ENCODE measurements around the gene PTBP1. TPM values are rescaled to one million over a fixed set of nuclear protein-coding genes. Genes with fewer than 3 reads are reported as not detected.

The PTBP1 gene
- total RNA-seq = 56.9 and 163 TPM in 2 replicates

GRCh38 chr19:796692-797527, at the start of gene PTBP1:
Gene PTBP1, plus strand, starts transcription at chr19:797452. Its CDS starts 46 bp downstream, at chr19:797498.

GRCh38 chr19:750640-751423, 46.4 kb upstream of the PTBP1 start, which contains the start of gene MISP:
Gene MISP, plus strand, starts transcription at chr19:751112. Its CDS starts 5,835 bp downstream, at chr19:756947.

GRCh38 chr19:821825-822503, 24.7 kb downstream of the PTBP1 start, which contains the start of gene PLPPR3:
Gene PLPPR3, minus strand, starts transcription at chr19:821955. Its CDS starts 396 bp downstream, at chr19:821559.

GRCh38 chr19:827710-828321, 30.6 kb downstream of the PTBP1 start, which contains the start of gene AZU1:
Gene AZU1, plus strand, starts transcription at chr19:827837. Its CDS starts 10 bp downstream, at chr19:827847.

GRCh38 chr19:840519-841206, 43.4 kb downstream of the PTBP1 start, which contains the start of gene PRTN3:
Gene PRTN3, plus strand, starts transcription at chr19:840999. Its CDS starts 10 bp downstream, at chr19:841009.

GRCh38 chr19:852136-853013, 55.1 kb downstream of the PTBP1 start, which contains the start of gene ELANE:
Gene ELANE, plus strand, starts transcription at chr19:852303. Its CDS starts 26 bp downstream, at chr19:852329.

GRCh38 chr19:858868-859843, 61.9 kb downstream of the PTBP1 start, which contains the start of gene CFD:
Gene CFD, plus strand, starts transcription at chr19:859664. Its CDS starts 26 bp downstream, at chr19:859690.

Other genes with a start within 250 kb of the PTBP1 start
- 181 and 379 TPM in 2 replicates for gene BSG, start 224.9 kb upstream of the PTBP1 start, total RNA-seq
- gene HCN2, start 207.6 kb upstream of the PTBP1 start, total RNA-seq = 1.1 and 1.2 TPM in 2 replicates
- gene POLRMT, start 163.9 kb upstream of the PTBP1 start, total RNA-seq = 23.7 and 32.0 TPM in 2 replicates
- not detected in 2 replicates for gene FGF22, start 157.6 kb upstream of the PTBP1 start, total RNA-seq
- gene RNF126, start 134.2 kb upstream of the PTBP1 start, total RNA-seq = 22.0 and 32.0 TPM in 2 replicates
- gene FSTL3, start 121.1 kb upstream of the PTBP1 start, total RNA-seq = 52.0 and 68.5 TPM in 2 replicates
- gene PRSS57, start 102.0 kb upstream of the PTBP1 start, total RNA-seq = not detected in 2 replicates
- gene PALM, start 88.5 kb upstream of the PTBP1 start, total RNA-seq = 3.8 and 13.8 TPM in 2 replicates
- 0.19 and 0.85 TPM in 2 replicates for gene MISP, start 46.3 kb upstream of the PTBP1 start, total RNA-seq
- gene PLPPR3, start 24.5 kb downstream of the PTBP1 start, total RNA-seq = 0.56 TPM in 1 of 2 replicates, not detected in the other
- gene AZU1, start 30.4 kb downstream of the PTBP1 start, total RNA-seq = not detected in 2 replicates
- gene PRTN3, start 43.5 kb downstream of the PTBP1 start, total RNA-seq = not detected in 2 replicates
- gene ELANE, start 54.9 kb downstream of the PTBP1 start, total RNA-seq = not detected in 2 replicates
- gene CFD, start 62.2 kb downstream of the PTBP1 start, total RNA-seq = 0.38 and 4.5 TPM in 2 replicates
- 19.2 and 21.3 TPM in 2 replicates for gene MED16, start 95.7 kb downstream of the PTBP1 start, total RNA-seq
- gene RNU6-9, start 96.0 kb downstream of the PTBP1 start, total RNA-seq = not detected in 2 replicates
- gene R3HDM4, start 115.8 kb downstream of the PTBP1 start, total RNA-seq = 18.3 and 18.4 TPM in 2 replicates
- gene KISS1R, start 119.9 kb downstream of the PTBP1 start, total RNA-seq = 0.28 TPM in 1 of 2 replicates, not detected in the other
- gene ARID3A, start 128.6 kb downstream of the PTBP1 start, total RNA-seq = 12.7 and 15.1 TPM in 2 replicates
- 36.1 and 64.8 TPM in 2 replicates for gene WDR18, start 186.9 kb downstream of the PTBP1 start, total RNA-seq
- under 0.01 TPM in 2 replicates for gene GRIN3B, start 203.0 kb downstream of the PTBP1 start, total RNA-seq
- 65.7 and 95.7 TPM in 2 replicates for gene TMEM259, start 223.7 kb downstream of the PTBP1 start, total RNA-seq
- not detected in 2 replicates for gene RNU6-2, start 224.1 kb downstream of the PTBP1 start, total RNA-seq
- gene CNN2, start 229.2 kb downstream of the PTBP1 start, total RNA-seq = 141 and 167 TPM in 2 replicates
- 5.0 and 5.9 TPM in 2 replicates for gene ABCA7, start 242.7 kb downstream of the PTBP1 start, total RNA-seq

All from regular cardiac myocyte (primary cell).